MM.1S (cell line): ENCODE data around the gene HIPK1.

Source experiments
- CTCF ChIP-seq: fragments of 300-600 bp; sonication (generic); IDR thresholded peaks from 2 replicates; pipeline ENCODE4 v1.5.1; 2016; ENCODE audit warnings: antibody characterized with exemption, low read length, mixed read lengths
- EZH2 ChIP-seq: fragments of 300-600 bp; sonication (generic); optimal IDR thresholded peaks from 2 replicates; pipeline ENCODE3; 2017; ENCODE audit warnings: low read depth, mild to moderate bottlenecking, antibody characterized with exemption, low read length, mixed read lengths
- EZH2phosphoT487 ChIP-seq: fragments of 300-600 bp; sonication (generic); IDR thresholded peaks from 2 replicates; pipeline ENCODE4 v1.6.1; 2018; ENCODE audit warnings: antibody characterized with exemption, low read length

- TF ChIP-seq CTCF (no peak), EZH2 (no peak), EZH2phosphoT487 (no peak)
Measured at GRCh38 chr1:113901191-113901590, 27.9 kb upstream of the HIPK1 start.
